ENCODE measurements around the gene FAM149A. TPM values are rescaled to one million over a fixed set of nuclear protein-coding genes. Genes with fewer than 3 reads are reported as not detected.
A peak's percentile ranks its signal among the peaks of the same experiment; 100 is the strongest.

The FAM149A gene
- total and polyA plus RNA-seq, 2 experiments from 2014 or later: 10.8 to 13.3 TPM

GRCh38 chr4:186144198-186144945 lies 39.9 kb downstream of the FAM149A start:
- DNase-seq (ENCODE audit: low spot score): peak; percentile 91
- Mint-ChIP-seq H3K27me3 (ENCODE audit: insufficient read depth, low read depth, poor library complexity) (peaks cover 19% of the 10 kb centered on the region), H3K36me3 (ENCODE audit: low read depth) (0 out of 3 replicates have a peak, but pooled peaks cover 2% of the 10 kb centered on the region), H3K4me1 (peaks cover 26% of the 10 kb centered on the region), H3K4me3 (peak overlapping the region; percentile 74), H3K27ac (no peak overlapping the region), H3K9me3 (no peaks in the 10 kb centered on the region)
- H3K4me3 ChIP-seq: peak overlapping the region; percentile 76
- peak overlapping the region; percentile 93 for H3K4me2 ChIP-seq
- TF ChIP-seq, protein P1, sequence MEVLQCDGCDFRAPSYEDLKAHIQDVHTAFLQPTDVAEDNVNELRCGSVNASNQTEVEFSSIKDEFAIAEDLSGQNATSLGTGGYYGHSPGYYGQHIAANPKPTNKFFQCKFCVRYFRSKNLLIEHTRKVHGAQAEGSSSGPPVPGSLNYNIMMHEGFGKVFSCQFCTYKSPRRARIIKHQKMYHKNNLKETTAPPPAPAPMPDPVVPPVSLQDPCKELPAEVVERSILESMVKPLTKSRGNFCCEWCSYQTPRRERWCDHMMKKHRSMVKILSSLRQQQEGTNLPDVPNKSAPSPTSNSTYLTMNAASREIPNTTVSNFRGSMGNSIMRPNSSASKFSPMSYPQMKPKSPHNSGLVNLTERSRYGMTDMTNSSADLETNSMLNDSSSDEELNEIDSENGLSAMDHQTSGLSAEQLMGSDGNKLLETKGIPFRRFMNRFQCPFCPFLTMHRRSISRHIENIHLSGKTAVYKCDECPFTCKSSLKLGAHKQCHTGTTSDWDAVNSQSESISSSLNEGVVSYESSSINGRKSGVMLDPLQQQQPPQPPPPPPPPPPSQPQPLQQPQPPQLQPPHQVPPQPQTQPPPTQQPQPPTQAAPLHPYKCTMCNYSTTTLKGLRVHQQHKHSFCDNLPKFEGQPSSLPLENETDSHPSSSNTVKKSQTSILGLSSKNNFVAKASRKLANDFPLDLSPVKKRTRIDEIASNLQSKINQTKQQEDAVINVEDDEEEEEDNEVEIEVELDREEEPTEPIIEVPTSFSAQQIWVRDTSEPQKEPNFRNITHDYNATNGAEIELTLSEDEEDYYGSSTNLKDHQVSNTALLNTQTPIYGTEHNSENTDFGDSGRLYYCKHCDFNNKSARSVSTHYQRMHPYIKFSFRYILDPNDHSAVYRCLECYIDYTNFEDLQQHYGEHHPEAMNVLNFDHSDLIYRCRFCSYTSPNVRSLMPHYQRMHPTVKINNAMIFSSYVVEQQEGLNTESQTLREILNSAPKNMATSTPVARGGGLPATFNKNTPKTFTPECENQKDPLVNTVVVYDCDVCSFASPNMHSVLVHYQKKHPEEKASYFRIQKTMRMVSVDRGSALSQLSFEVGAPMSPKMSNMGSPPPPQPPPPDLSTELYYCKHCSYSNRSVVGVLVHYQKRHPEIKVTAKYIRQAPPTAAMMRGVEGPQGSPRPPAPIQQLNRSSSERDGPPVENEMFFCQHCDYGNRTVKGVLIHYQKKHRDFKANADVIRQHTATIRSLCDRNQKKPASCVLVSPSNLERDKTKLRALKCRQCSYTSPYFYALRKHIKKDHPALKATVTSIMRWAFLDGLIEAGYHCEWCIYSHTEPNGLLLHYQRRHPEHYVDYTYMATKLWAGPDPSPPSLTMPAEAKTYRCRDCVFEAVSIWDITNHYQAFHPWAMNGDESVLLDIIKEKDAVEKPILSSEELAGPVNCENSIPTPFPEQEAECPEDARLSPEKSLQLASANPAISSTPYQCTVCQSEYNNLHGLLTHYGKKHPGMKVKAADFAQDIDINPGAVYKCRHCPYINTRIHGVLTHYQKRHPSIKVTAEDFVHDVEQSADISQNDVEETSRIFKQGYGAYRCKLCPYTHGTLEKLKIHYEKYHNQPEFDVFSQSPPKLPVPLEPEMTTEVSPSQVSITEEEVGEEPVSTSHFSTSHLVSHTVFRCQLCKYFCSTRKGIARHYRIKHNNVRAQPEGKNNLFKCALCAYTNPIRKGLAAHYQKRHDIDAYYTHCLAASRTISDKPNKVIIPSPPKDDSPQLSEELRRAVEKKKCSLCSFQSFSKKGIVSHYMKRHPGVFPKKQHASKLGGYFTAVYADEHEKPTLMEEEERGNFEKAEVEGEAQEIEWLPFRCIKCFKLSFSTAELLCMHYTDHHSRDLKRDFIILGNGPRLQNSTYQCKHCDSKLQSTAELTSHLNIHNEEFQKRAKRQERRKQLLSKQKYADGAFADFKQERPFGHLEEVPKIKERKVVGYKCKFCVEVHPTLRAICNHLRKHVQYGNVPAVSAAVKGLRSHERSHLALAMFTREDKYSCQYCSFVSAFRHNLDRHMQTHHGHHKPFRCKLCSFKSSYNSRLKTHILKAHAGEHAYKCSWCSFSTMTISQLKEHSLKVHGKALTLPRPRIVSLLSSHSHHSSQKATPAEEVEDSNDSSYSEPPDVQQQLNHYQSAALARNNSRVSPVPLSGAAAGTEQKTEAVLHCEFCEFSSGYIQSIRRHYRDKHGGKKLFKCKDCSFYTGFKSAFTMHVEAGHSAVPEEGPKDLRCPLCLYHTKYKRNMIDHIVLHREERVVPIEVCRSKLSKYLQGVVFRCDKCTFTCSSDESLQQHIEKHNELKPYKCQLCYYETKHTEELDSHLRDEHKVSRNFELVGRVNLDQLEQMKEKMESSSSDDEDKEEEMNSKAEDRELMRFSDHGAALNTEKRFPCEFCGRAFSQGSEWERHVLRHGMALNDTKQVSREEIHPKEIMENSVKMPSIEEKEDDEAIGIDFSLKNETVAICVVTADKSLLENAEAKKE (CRISPR knock-in tag; IDR thresholded peaks at IDR 0.05): no peak
- no peak for TF ChIP-seq ZNF331 (CRISPR knock-in tag; IDR thresholded peaks at IDR 0.05; ENCODE audit: low read depth)
- TF ChIP-seq ZNF114 (CRISPR knock-in tag; IDR thresholded peaks at IDR 0.05): 0 out of 2 replicates have a peak, but pooled peaks have one; percentile 46
- TF ChIP-seq CREB1 (CRISPR knock-in tag; IDR thresholded peaks at IDR 0.05; ENCODE audit: low read depth): no peak
- TF ChIP-seq REST (IDR thresholded peaks at IDR 0.05; ENCODE audit: unreplicated experiment): no peak
- TF ChIP-seq POLR2AphosphoS5 (IDR thresholded peaks at IDR 0.05; ENCODE audit: low read depth): 0 out of 2 replicates have a peak, but pooled peaks have one; percentile 23
- no peak for TF ChIP-seq ETS1 (IDR thresholded peaks at IDR 0.05)
- peak; percentile 30 for TF ChIP-seq EZH2 (IDR thresholded peaks at IDR 0.05; ENCODE audit: low read depth, unreplicated experiment)
- TF ChIP-seq NANOG (IDR thresholded peaks at IDR 0.05; ENCODE audit: borderline replicate concordance): no peak
- TF ChIP-seq JUNB (IDR thresholded peaks at IDR 0.05; ENCODE audit: unreplicated experiment): no peak
- TF ChIP-seq CTCF (conservative IDR thresholded peaks at IDR 0.05; ENCODE audit: low read depth in 2 of 2): no peak
- no peak for TF ChIP-seq STAT1 (IDR thresholded peaks at IDR 0.05; ENCODE audit: unreplicated experiment)
- no peak for TF ChIP-seq EZH2phosphoT487 (IDR thresholded peaks at IDR 0.05; ENCODE audit: unreplicated experiment)
- peak overlapping the region; percentile 99 for H2AFZ ChIP-seq
- H3K27me3 ChIP-seq (ENCODE audit: insufficient read depth): peaks cover 39% of the 10 kb centered on the region
- H3K9me2 ChIP-seq (ENCODE audit: insufficient read depth): no peaks in the 10 kb centered on the region
- peak; percentile 88 for ATAC-seq
- H3F3A ChIP-seq (replicated peaks; ENCODE audit: low read depth): peaks cover 7% of the 10 kb centered on the region; the same call in 1 of the 2 replicates
- H3K4me1 ChIP-seq (ENCODE audit: insufficient read depth): peaks cover 31% of the 10 kb centered on the region
- no peak overlapping the region for H3K27ac ChIP-seq (ENCODE audit: low read depth)
- no peaks in the 10 kb centered on the region for H3K36me3 ChIP-seq (ENCODE audit: insufficient read depth)
- H3K79me2 ChIP-seq (replicated peaks; ENCODE audit: insufficient read depth): no peaks in the 10 kb centered on the region
- H4K20me1 ChIP-seq (replicated peaks; ENCODE audit: insufficient read depth): no peaks in the 10 kb centered on the region
